Stimulated activated CD8-positive, alpha-beta memory T cell treated with anti-CD3 and anti-CD28 coated beads, Interleukin-4, amount 100 ng/mL, for 1 hour (primary cell): ENCODE results near the gene TMEM170A.

Experiments
- DNase-seq, 2 donors: peaks; one replicate each; pipeline ENCODE4 v3.0.0-alpha.2; 2020; ENCODE audit warnings: low read depth in 2 of 2, low spot score in 1 of 2

The TMEM170A gene

GRCh38 chr16:75406943-75407342 lies 57.5 kb downstream of the TMEM170A start:
- DNase-seq, result no peak

- DNase-seq, result no peak
These were observed 61.5 kb downstream of the TMEM170A start for GRCh38 chr16:75402821-75403475.

GRCh38 chr16:75402159-75402820 lies 62.2 kb downstream of the TMEM170A start:
- no peak for DNase-seq

GRCh38 chr16:75401691-75402090 lies 62.8 kb downstream of the TMEM170A start:
- no peak for DNase-seq

- no peak for DNase-seq
These were observed 66.2 kb downstream of the TMEM170A start for GRCh38 chr16:75398333-75398732.

GRCh38 chr16:75394941-75395340 lies 69.5 kb downstream of the TMEM170A start:
- DNase-seq, result no peak
